Melanocyte of skin (primary cell): Measurements from ENCODE around the gene TOX2. TPM values are rescaled to one million over a fixed set of nuclear protein-coding genes. Genes with fewer than 3 reads are reported as not detected.

Source experiments
- small RNA-seq, 2 donors: library from RNA; depleted of rRNA; stranded (forward); fragments of <200 nt; gene quantifications; one replicate each; pipeline ENCODE3, GENCODE V24; 2012
- total RNA-seq, 2 donors: library from RNA; depleted of rRNA; stranded (reverse); fragments of >200 nt; gene quantifications; 2 replicates each; pipeline ENCODE4 v1.2.3, GENCODE V29; 2012

The TOX2 gene
- under 1 TPM in 1 of 2 donors, not detected in 1; under 0.01 TPM for total RNA-seq

GRCh38 chr20:43914311-43915210 lies at the start of gene TOX2:
Gene TOX2 (plus strand): TSS chr20:43914852. CDS start chr20:43914892, 40 bp downstream.

Small RNA genes within 50 kb of the gene (small RNA-seq; reads per million reads assigned to genes)
- gene RN7SL443P, result 0 reads per million in 2 donors

Other genes with a start within 250 kb of the TOX2 start
- 10 to 100 TPM in 1 of 2 donors, 1 to 10 TPM in 1; 8.3 to 27.6 TPM for gene MYBL2, start 247.7 kb upstream of the TOX2 start, total RNA-seq
- gene GTSF1L, start 187.8 kb upstream of the TOX2 start, total RNA-seq, result not detected